Kasumi-1 (cell line): ENCODE measurements around the gene YDJC.

Experiments
- DNase-seq, 2 experiments: peaks; one replicate each; lab custom pipeline; 2025; lab: John Stamatoyannopoulos, UW

Gene YDJC

DNA sequence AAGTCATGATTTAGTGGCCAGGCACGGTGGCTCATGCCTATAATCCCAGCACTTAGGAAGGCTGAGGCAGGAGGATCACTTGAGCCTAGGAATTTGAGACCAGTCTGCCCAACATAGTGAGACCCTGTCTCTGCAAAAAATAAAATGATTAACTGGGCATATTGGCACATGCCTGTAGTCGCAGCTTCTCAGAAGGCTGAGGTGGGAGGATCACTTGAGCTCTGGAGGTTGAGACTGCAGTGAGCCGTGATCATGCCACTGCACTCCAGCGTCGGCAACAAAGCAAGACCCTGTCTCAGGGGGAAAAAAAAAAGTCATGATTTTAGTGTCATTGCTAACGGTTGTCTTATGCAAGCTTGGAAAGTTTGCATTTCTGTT lies 50.4 kb downstream of the YDJC start:
- no peak for DNase-seq
